Ovary (tissue), 3 donors: Measurements from ENCODE around the gene ZNF230.

ENCODE experiments used
- EP300 ChIP-seq: sonication (generic); formaldehyde crosslinking; IDR thresholded peaks from one replicate; pipeline ENCODE4 v1.6.1; 2017; ENCODE audit warnings: antibody characterized with exemption
- POLR2A ChIP-seq: fragments of 450-650 bp; IDR thresholded peaks from one replicate; pipeline ENCODE4 v1.6.1; 2017; ENCODE audit warnings: antibody characterized with exemption, mild to moderate bottlenecking, moderate library complexity
- TF ChIP-seq, protein P1 (sequence below), 3 donors: fragments of 450-650 bp in 2 of 3; fragments of 200-600 bp in 1 of 3; IDR thresholded peaks; one replicate each; pipeline versions ENCODE4 v1.5.1 to v1.8.0; 2016 to 2022; ENCODE audit warnings: antibody characterized with exemption in 3 of 3, mild to moderate bottlenecking in 1 of 3
- donor health status: DM: no; HTN: no; CAD: no.

- no peak for TF ChIP-seq POLR2A
- TF ChIP-seq, protein P1, sequence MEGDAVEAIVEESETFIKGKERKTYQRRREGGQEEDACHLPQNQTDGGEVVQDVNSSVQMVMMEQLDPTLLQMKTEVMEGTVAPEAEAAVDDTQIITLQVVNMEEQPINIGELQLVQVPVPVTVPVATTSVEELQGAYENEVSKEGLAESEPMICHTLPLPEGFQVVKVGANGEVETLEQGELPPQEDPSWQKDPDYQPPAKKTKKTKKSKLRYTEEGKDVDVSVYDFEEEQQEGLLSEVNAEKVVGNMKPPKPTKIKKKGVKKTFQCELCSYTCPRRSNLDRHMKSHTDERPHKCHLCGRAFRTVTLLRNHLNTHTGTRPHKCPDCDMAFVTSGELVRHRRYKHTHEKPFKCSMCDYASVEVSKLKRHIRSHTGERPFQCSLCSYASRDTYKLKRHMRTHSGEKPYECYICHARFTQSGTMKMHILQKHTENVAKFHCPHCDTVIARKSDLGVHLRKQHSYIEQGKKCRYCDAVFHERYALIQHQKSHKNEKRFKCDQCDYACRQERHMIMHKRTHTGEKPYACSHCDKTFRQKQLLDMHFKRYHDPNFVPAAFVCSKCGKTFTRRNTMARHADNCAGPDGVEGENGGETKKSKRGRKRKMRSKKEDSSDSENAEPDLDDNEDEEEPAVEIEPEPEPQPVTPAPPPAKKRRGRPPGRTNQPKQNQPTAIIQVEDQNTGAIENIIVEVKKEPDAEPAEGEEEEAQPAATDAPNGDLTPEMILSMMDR (IDR thresholded peaks at IDR 0.05): no peak
- no peak for TF ChIP-seq EP300
Measured at GRCh38 chr19:44059229-44059628, 56.5 kb downstream of the ZNF230 start.
